OCI-LY1 (cell line): Measurements from ENCODE around the gene RHBDL1.

Source experiments
- H2AFZ ChIP-seq: fragments of 200-600 bp; sonication (generic), shearing (Covaris generic); 2 replicates; pipeline ENCODE4 v1.6.0; 2014; ENCODE audit warnings: antibody characterized with exemption, mild to moderate bottlenecking, low read length
- H3F3A ChIP-seq: fragments of 200-600 bp; sonication (generic), shearing (Covaris generic); 2 replicates; pipeline ENCODE4 v1.6.0; 2014; ENCODE audit warnings: mild to moderate bottlenecking, antibody characterized with exemption, low read length, moderate library complexity; ENCODE audit not compliant: insufficient read depth
- H3K27ac ChIP-seq: fragments of 200-600 bp; sonication (generic); 2 replicates; pipeline ENCODE4 v1.5.1; 2014; ENCODE audit warnings: low read length, mixed run types, mild to moderate bottlenecking, low read depth; ENCODE audit not compliant: poor library complexity, severe bottlenecking
- H3K27me3 ChIP-seq: fragments of 200-600 bp; sonication (generic); 2 replicates; pipeline ENCODE4 v1.6.0; 2014; ENCODE audit warnings: antibody characterized with exemption, mild to moderate bottlenecking, low read length, moderate library complexity; ENCODE audit not compliant: insufficient read depth
- H3K36me3 ChIP-seq: fragments of 200-600 bp; sonication (generic); 2 replicates; pipeline ENCODE4 v1.6.1; 2014; ENCODE audit warnings: mild to moderate bottlenecking, antibody characterized with exemption, low read length, moderate library complexity, mixed read lengths; ENCODE audit not compliant: insufficient read depth
- H3K4me1 ChIP-seq: fragments of 200-600 bp; sonication (generic); 2 replicates; pipeline ENCODE4 v1.5.1; 2014; ENCODE audit warnings: mild to moderate bottlenecking, low read length, moderate library complexity; ENCODE audit not compliant: insufficient read depth, severe bottlenecking
- H3K4me2 ChIP-seq: fragments of 200-600 bp; sonication (generic), shearing (Covaris generic); 2 replicates; pipeline ENCODE4 v1.6.1; 2014; ENCODE audit warnings: low read length
- H3K4me3 ChIP-seq: fragments of 200-600 bp; sonication (generic); 2 replicates; pipeline ENCODE4 v1.5.1; 2014; ENCODE audit warnings: low read length, low read depth, mild to moderate bottlenecking, mixed read lengths; ENCODE audit not compliant: poor library complexity, severe bottlenecking
- H3K79me2 ChIP-seq: fragments of 200-600 bp; shearing (Covaris generic); 2 replicates; pipeline ENCODE4 v1.6.1; 2016; ENCODE audit warnings: mixed run types, low read length, mixed read lengths; ENCODE audit not compliant: insufficient read depth
- H3K9ac ChIP-seq: fragments of 200-600 bp; sonication (generic), shearing (Covaris generic); 2 replicates; pipeline ENCODE4 v1.6.1; 2014; ENCODE audit warnings: mild to moderate bottlenecking, low read length, mixed read lengths
- H3K9me2 ChIP-seq: fragments of 200-600 bp; sonication (generic), shearing (Covaris generic); 2 replicates; pipeline ENCODE4 v1.6.1; 2014; ENCODE audit warnings: low read depth, mild to moderate bottlenecking, low read length, mixed read lengths
- H3K9me3 ChIP-seq: fragments of 200-600 bp; shearing (Covaris generic); 2 replicates; pipeline ENCODE4 v1.6.1; 2014; ENCODE audit warnings: low read length, mixed read lengths
- H4K20me1 ChIP-seq: fragments of 200-600 bp; sonication (generic), shearing (Covaris generic); 2 replicates; pipeline ENCODE4 v1.6.0; 2016; ENCODE audit warnings: mild to moderate bottlenecking, low read length; ENCODE audit not compliant: insufficient read depth
- EZH2 ChIP-seq: fragments of 200-600 bp; sonication (generic), shearing (Covaris generic); IDR thresholded peaks from 2 replicates; pipeline ENCODE4 v1.8.0; 2017; ENCODE audit warnings: borderline replicate concordance, mixed run types, mild to moderate bottlenecking, antibody characterized with exemption, low read length, moderate library complexity, mixed read lengths
- TF ChIP-seq, protein P1 (sequence below): fragments of 200-600 bp; sonication (generic), shearing (Covaris generic); IDR thresholded peaks from 2 replicates; pipeline ENCODE4 v1.5.1; 2017; ENCODE audit warnings: mild to moderate bottlenecking, antibody characterized with exemption, low read length, moderate library complexity, mixed read lengths

Gene RHBDL1

DNA sequence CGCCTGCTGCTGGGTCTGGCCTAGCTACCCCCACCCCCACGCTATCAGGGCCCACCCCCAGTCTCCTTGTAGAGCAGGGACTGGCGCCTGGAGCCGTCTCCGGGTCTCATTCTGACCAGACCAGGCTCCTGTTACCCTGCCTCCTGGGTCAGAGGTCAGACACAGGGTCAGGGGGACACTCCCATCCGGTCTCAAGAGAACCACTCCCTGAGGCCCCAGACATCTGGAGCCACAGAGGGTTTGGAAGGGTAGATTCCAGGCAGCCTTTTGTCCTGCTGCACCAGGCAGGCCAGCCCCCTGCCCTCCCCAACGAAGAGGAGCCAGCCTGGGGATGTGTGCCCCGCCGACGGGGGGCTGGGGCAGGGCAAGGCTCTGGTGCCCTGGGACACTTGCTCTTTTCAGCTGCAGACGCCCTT is 45.6 kb upstream of the RHBDL1 start:
- Histone ChIP-seq H3K9me3 (no peaks in the 10 kb centered on the region), H4K20me1 (no peaks in the 10 kb centered on the region), H3K9ac (no peak overlapping the region), H2AFZ (no peak overlapping the region), H3K27ac (no peak overlapping the region), H3K4me1 (no peaks in the 10 kb centered on the region), H3K79me2 (no peaks in the 10 kb centered on the region), H3K4me2 (no peak overlapping the region), H3K4me3 (no peak overlapping the region), H3K27me3 (no peaks in the 10 kb centered on the region; the same call in 1 of the 2 replicates), H3K9me2 (no peaks in the 10 kb centered on the region), H3K36me3 (no peaks in the 10 kb centered on the region), H3F3A (no peaks in the 10 kb centered on the region)
- TF ChIP-seq, protein P1, sequence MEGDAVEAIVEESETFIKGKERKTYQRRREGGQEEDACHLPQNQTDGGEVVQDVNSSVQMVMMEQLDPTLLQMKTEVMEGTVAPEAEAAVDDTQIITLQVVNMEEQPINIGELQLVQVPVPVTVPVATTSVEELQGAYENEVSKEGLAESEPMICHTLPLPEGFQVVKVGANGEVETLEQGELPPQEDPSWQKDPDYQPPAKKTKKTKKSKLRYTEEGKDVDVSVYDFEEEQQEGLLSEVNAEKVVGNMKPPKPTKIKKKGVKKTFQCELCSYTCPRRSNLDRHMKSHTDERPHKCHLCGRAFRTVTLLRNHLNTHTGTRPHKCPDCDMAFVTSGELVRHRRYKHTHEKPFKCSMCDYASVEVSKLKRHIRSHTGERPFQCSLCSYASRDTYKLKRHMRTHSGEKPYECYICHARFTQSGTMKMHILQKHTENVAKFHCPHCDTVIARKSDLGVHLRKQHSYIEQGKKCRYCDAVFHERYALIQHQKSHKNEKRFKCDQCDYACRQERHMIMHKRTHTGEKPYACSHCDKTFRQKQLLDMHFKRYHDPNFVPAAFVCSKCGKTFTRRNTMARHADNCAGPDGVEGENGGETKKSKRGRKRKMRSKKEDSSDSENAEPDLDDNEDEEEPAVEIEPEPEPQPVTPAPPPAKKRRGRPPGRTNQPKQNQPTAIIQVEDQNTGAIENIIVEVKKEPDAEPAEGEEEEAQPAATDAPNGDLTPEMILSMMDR = no peak
- TF ChIP-seq EZH2 = no peak

DNA sequence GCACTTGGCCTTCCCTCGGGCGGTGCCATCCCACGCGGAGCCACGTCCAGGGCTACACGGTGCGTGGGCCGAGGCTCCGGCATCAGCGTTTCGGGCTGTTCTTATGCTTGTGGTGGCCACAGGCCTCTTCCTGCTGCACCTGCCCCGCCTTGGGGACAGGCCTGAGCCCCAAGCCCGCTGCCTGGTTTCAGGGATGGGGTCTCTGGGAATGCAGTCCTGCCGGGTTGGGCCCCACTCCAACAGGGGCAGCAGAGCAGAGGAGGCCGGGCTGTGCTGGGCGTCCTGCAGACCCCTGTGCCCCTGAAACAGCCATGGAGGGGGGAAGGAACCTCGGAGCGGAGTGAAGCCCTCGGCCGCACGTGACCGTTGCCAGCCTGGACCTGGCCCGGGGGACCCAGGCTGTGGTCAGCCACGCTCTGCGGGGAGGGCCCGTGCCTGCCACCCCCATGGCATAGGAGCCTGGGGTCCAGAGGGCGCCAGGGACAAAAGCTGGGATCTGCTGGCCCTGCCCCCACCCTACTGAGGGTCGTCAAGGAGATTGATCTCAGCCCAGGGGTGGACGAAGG is 45.1 kb upstream of the RHBDL1 start:
- Histone ChIP-seq H3K4me2 (no peak overlapping the region), H3K27ac (no peak overlapping the region), H2AFZ (no peak overlapping the region), H3K9me2 (no peaks in the 10 kb centered on the region), H3K36me3 (no peaks in the 10 kb centered on the region), H3K79me2 (no peaks in the 10 kb centered on the region), H4K20me1 (no peaks in the 10 kb centered on the region), H3K9me3 (no peaks in the 10 kb centered on the region), H3K9ac (no peak overlapping the region), H3K4me3 (no peak overlapping the region), H3F3A (no peaks in the 10 kb centered on the region), H3K4me1 (peaks cover 2% of the 10 kb centered on the region), H3K27me3 (no peaks in the 10 kb centered on the region; the same call in 1 of the 2 replicates)
- TF ChIP-seq, protein P1 = no peak
- TF ChIP-seq EZH2 = no peak

DNA sequence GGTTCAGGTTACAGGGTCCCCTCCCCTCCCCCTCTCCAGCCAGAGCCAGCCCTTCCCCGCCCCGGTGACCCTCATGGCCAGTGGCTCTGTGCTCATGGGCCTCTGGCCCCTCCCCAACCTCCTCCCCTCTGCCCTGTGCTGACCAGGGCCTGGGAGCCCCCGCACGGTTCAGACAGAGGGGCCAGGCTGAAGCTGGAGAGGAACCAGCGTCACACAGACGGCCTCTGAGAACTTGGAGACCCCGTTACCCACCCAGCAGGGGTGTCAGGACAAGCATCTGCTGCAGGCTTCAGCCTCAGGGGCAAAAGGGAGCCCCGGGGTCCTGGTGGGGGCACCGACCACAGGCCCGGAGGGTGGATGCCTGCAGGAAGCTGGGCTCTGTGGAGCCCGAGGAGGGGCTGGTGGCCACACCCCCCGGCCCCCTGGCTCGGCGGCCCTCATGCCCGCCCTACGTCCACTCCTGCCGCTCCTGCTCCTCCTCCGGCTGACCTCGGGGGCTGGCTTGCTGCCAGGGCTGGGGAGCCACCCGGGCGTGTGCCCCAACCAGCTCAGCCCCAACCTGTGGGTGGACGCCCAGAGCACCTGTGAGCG is 44.6 kb upstream of the RHBDL1 start, which contains the start of gene WFIKKN1:
TSS of gene WFIKKN1 (plus strand) at position 171 of the 591 bp plus-strand sequence. CDS start at position 440, 269 bp downstream.
- H3K9ac ChIP-seq = no peak within 1 kb of the TSS
- no peaks in the 10 kb centered on the region for H3K79me2 ChIP-seq
- peaks cover 5% of the 10 kb centered on the region for H3K4me1 ChIP-seq
- H4K20me1 ChIP-seq = no peaks in the 10 kb centered on the region
- H3K36me3 ChIP-seq = no peaks in the 10 kb centered on the region
- no peak for TF ChIP-seq EZH2
- TF ChIP-seq, protein P1 = no peak
- H3K27ac ChIP-seq = no peak within 1 kb of the TSS
- no peak within 1 kb of the TSS for H2AFZ ChIP-seq
- H3K4me3 ChIP-seq = no peak within 1 kb of the TSS
- H3K27me3 ChIP-seq = no peaks in the 10 kb centered on the region; the same call in 1 of the 2 replicates
- no peak within 1 kb of the TSS for H3K4me2 ChIP-seq
- H3F3A ChIP-seq = no peaks in the 10 kb centered on the region
- H3K9me2 ChIP-seq = no peaks in the 10 kb centered on the region
- H3K9me3 ChIP-seq = no peaks in the 10 kb centered on the region
